Measurements from ENCODE around the gene AMZ2.
"Not testable (repeated sequence)": the region's sequence is repeated elsewhere in the genome, so short reads cannot be mapped to it uniquely, and the experiment has no call there.

The AMZ2 gene

GRCh38 chr17:68255151-68255550 is 7.3 kb downstream of the AMZ2 start:
- DNase-seq: no peak

GRCh38 chr17:68255731-68256538 is 8.1 kb downstream of the AMZ2 start:
- DNase-seq: no peak

GRCh38 chr17:68256701-68257100 is 8.9 kb downstream of the AMZ2 start:
- not testable (repeated sequence) for DNase-seq

- DNase-seq: no peak
Observed at GRCh38 chr17:68257934-68258333, 10.1 kb downstream of the AMZ2 start.

GRCh38 chr17:68258890-68259647 is 11.2 kb downstream of the AMZ2 start:
- DNase-seq: peak; percentile 57

- not testable (repeated sequence) for DNase-seq
Observed at GRCh38 chr17:68259648-68259951, 11.8 kb downstream of the AMZ2 start.

GRCh38 chr17:68260051-68260762 is 12.4 kb downstream of the AMZ2 start:
- DNase-seq: no peak

- not testable (repeated sequence) for DNase-seq
Observed at GRCh38 chr17:68262467-68262866, 14.6 kb downstream of the AMZ2 start.

GRCh38 chr17:68263101-68263681 is 15.3 kb downstream of the AMZ2 start:
- not testable (repeated sequence) for DNase-seq

GRCh38 chr17:68265833-68266232 is 18.0 kb downstream of the AMZ2 start:
- not testable (repeated sequence) for DNase-seq

- no peak for DNase-seq
Observed at GRCh38 chr17:68273722-68274121, 25.9 kb downstream of the AMZ2 start.

GRCh38 chr17:68276339-68276738 is 28.5 kb downstream of the AMZ2 start:
- DNase-seq: not testable (repeated sequence)

- no peak for DNase-seq
Observed at GRCh38 chr17:68277807-68278206, 30.0 kb downstream of the AMZ2 start.

- not testable (repeated sequence) for DNase-seq
Observed at GRCh38 chr17:68281965-68282364, 34.1 kb downstream of the AMZ2 start.

GRCh38 chr17:68288375-68288774 is 40.5 kb downstream of the AMZ2 start:
- no peak for DNase-seq

- DNase-seq: no peak
Observed at GRCh38 chr17:68288804-68289203, 41.0 kb downstream of the AMZ2 start.

GRCh38 chr17:68289473-68289872 is 41.6 kb downstream of the AMZ2 start:
- DNase-seq: no peak

- no peak for DNase-seq
Observed at GRCh38 chr17:68289936-68290267, 42.1 kb downstream of the AMZ2 start.

- DNase-seq: peak; percentile 72
Observed at GRCh38 chr17:68290268-68290954, 42.6 kb downstream of the AMZ2 start.

GRCh38 chr17:68290955-68291835 is 43.4 kb downstream of the AMZ2 start, which contains the start of the genes ARSG and SLC16A6:
Gene ARSG (plus strand): TSS chr17:68291495. CDS start chr17:68307494, 15,999 bp downstream.
Gene SLC16A6 (minus strand): TSS chr17:68291127. CDS start chr17:68278320, 12,807 bp downstream.
- DNase-seq: peak; percentile 87

Data from NK-92 treated with Interleukin-12 subunit alpha and Interleukin-12 subunit beta, amount 100 ng/mL, for 24 hours (cell line).